ENCODE data around the gene BORCS5. TPM values are rescaled to one million over a fixed set of nuclear protein-coding genes. Genes with fewer than 3 reads are reported as not detected.
"Not testable (repeated sequence)": the region's sequence is repeated elsewhere in the genome, so short reads cannot be mapped to it uniquely, and the experiment has no call there.

Gene BORCS5
- total RNA-seq, 3 donors from 2014 or later = 22.2 to 26.7 (median 23.6) TPM

DNA sequence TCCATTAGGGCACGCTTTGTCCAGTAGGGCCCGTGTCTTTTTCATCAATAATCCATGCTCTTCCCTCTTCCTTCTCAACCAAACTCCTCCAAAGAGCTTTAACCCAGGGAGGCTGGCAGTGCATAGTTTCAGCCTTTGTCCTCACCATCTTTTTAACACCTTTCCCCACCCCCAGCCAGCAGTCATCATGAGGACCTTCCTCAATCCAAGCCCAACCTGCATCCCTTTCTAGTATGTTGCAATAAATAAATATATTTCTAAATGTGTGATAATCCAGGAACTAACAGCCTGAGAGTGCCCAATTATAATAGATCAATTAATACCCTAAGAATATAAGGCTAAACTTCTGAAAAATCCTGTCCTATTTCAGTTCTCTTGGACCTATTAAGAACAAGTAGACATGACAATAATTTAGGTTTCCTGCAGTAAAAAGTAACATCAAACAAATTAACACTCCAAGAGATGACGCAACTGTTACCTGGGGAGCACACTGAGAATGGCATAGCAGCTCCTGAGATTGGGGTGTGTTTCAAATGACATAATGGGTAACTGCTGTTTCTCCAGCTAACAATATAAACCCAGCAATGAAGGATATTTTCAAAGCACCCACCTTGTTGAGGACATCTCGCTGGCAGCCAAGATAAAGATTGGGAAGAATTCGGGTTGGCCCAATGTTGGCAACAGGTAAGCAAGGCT is 143.2 kb downstream of the BORCS5 start:
- ATAC-seq = no peak
- Mint-ChIP-seq H3K4me3 (peak overlapping the region; percentile 27), H3K9me3 (no peaks in the 10 kb centered on the region), H3K27me3 (ENCODE audit: low read depth) (no peaks in the 10 kb centered on the region), H3K36me3 (ENCODE audit: insufficient read depth) (peaks cover 28% of the 10 kb centered on the region), H3K4me1 (ENCODE audit: low read depth) (peaks cover 50% of the 10 kb centered on the region)
- no peak for DNase-seq

DNA sequence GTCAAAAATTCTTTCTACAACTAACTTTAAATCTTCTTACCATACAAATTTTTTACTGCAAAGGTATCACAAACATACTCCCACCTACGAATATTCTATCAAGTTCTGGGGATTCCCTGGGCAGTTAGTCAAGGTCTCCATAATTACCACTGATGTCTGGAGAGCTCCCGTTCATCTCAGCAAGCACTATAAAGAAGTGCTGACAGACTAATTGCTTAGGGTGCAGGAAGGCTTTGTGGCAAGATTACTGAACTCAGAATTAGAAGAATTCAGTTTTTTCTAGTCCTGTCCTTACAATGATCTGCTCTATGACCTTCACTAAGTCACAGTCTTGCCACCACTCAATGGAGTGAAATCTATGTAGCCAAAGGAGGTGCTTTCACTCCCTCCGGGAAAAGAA is 144.2 kb downstream of the BORCS5 start:
- ATAC-seq (peak; percentile 29 to 44), DNase-seq (no peak)
- Mint-ChIP-seq H3K4me3 (no peak overlapping the region), H3K4me1 (ENCODE audit: low read depth) (peaks cover 53% of the 10 kb centered on the region), H3K9me3 (no peaks in the 10 kb centered on the region), H3K27me3 (ENCODE audit: low read depth) (no peaks in the 10 kb centered on the region), H3K36me3 (ENCODE audit: insufficient read depth) (peaks cover 19% of the 10 kb centered on the region)

DNA sequence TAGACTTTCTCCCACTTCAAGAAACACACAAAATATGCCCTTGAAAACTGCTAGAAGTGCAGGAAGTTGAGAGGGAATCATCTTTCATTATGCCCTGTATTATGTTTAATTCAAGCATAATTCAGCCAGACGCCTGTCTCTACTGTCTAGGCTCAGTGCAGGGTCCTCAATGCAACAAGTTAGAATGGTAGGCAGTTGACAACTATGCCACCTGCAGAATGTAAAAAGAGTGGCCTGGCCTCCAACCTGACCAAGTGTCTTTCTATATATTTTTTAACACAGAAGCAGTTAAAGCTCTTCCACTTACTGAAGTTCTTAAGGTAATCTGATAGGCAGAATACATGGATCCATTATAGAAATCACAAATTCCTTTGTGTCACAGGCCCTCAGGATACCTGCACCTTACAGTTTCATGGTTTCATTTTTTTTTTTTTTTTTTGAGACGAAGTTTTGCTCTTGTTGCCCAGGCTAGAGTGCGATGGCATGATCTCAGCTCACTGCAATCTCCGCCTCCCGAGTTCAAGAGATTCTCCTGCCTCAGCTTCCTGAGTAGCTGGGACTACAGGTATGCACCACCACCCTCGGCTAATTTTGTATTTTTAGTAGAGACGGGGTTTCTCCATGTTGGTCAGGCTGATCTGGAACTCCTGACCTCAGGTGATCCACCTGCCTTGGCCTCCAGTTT is 145.4 kb downstream of the BORCS5 start:
- ATAC-seq; H3K9me3 Mint-ChIP-seq; DNase-seq; H3K27me3 Mint-ChIP-seq (ENCODE audit: low read depth): not testable (repeated sequence)
- Mint-ChIP-seq H3K4me1 (ENCODE audit: low read depth) (peaks cover 55% of the 10 kb centered on the region), H3K4me3 (peak overlapping the region; percentile 59), H3K36me3 (ENCODE audit: insufficient read depth) (peaks cover 19% of the 10 kb centered on the region)

DNA sequence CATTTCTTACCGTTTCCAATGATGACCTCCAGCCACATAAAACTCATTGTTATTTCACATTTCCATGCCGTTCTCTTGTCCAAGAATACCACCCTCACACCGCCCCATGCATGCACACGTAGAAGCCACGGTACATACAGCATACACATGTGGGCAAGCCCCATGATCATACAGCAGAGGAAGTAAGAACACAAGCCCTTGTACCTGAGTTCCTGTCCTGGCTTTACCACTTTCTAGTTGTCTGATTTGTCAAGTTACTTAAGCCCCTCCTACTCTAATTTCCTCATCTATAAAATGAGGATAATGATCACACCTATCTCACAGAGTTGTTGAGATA is 145.9 kb downstream of the BORCS5 start:
- Mint-ChIP-seq H3K36me3 (ENCODE audit: insufficient read depth) (peaks cover 19% of the 10 kb centered on the region), H3K4me1 (ENCODE audit: low read depth) (peaks cover 55% of the 10 kb centered on the region), H3K9me3 (no peaks in the 10 kb centered on the region), H3K4me3 (peak overlapping the region; percentile 59), H3K27me3 (ENCODE audit: low read depth) (no peaks in the 10 kb centered on the region)
- DNase-seq (no peak), ATAC-seq (no peak)

DNA sequence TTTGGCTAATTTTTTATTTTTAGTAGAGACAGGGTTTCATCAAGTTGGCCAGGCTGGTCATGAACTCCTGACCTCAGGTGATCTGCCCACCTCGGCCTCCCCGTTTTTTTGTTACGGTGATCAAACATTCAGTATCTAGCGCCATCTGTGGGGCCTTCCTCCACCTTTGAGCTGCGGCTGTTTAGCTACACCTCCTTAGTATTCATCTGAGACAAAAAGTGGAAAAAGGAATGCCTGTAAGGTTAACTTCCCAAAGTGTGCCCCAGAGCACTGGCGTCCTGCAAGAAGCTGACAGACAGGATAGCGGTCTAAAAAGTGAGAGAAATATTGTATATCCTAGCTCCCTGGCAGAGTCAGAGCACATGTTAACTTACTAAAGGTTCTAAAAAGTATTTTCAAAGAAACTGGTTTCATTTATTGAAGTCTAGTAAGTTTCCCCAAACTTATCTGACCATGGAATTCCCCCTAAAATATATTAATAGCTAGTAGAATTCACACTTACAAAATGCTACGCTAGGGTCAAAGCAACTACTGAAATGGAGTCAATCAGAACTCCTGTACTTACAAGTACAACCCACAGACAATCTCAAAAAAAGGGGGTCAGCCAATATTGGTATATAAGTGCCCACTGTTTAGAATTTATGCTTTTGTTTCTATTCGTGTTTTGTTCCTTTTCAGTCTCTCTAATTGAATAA is 146.7 kb downstream of the BORCS5 start:
- no peaks in the 10 kb centered on the region for H3K9me3 Mint-ChIP-seq
- H3K4me1 Mint-ChIP-seq (ENCODE audit: low read depth) = peaks cover 55% of the 10 kb centered on the region
- no peaks in the 10 kb centered on the region for H3K27me3 Mint-ChIP-seq (ENCODE audit: low read depth)
- DNase-seq = peak; percentile 25
- ATAC-seq = peak in 1 of 2 donors; percentile 22
- H3K36me3 Mint-ChIP-seq (ENCODE audit: insufficient read depth) = peaks cover 24% of the 10 kb centered on the region
- peak overlapping the region; percentile 30 for H3K4me3 Mint-ChIP-seq

DNA sequence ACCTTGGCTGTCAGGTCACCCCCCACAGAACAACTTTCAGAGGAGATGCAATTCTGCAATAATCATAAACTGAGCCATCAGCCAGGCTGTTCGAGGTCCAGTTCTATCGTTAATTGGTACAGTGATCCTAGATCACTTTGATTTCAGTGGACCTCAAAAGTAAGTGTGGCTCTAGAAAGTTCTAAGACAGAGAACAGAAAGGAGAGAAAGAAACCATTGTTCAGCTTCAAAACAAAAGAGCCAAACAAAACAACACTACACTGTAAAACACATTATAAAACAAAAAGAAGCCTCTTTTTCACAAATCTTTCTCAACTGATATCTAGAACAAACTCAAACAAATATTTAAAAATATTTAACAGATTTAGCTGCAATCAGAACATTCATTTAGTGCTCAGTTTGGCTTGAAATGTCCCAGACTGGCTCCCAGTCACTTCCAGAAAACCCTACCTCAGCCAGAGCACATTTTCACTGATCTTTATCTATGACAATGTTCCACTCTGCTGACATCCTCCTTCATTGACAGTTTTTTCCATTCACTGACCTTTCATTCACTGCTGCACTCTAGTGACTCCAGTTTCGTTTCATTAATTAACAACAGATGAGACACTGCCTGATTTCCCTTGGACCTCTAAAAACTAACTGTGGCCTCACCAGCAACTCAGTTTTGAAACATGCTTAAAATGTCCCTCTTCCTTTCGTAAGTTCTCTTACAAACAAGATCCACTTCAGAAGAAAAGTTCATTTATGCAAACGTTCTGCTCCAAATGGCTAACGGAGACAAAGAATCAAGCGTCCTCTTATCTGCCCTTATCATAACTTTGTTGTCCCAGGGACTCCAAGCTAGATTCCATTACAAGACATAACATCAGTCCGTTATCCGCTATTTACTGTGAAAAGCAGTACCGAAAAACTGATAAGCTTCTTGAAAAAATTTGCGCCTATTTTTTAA is 148.9 kb downstream of the BORCS5 start:
- Mint-ChIP-seq H3K9me3 (no peaks in the 10 kb centered on the region), H3K27me3 (ENCODE audit: low read depth) (no peaks in the 10 kb centered on the region), H3K4me1 (ENCODE audit: low read depth) (peaks cover 49% of the 10 kb centered on the region), H3K36me3 (ENCODE audit: insufficient read depth) (peaks cover 13% of the 10 kb centered on the region), H3K4me3 (peak overlapping the region; percentile 49)
- ATAC-seq = peak; percentile 76 to 83
- no peak for DNase-seq

DNA sequence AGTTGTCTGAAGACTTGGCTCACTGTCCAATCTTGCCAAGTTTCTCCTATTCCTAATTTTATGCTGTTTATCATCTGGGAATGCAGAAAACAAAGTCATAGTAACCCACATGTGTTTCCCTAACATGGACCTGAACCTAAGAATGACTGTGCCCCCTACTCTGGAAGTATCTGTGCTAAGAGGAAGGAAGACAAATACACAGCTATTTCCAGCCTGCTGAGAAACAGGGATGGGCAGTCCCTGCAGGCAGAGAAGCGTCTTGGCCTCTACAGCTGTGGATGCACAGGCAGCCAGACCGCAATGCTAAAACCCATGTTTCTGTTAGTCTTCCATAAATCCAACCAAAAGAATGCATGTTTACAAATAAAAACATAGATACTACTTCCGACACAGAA is 149.6 kb downstream of the BORCS5 start:
- DNase-seq (no peak), ATAC-seq (no peak)
- H3K4me1 Mint-ChIP-seq (ENCODE audit: low read depth) = peaks cover 42% of the 10 kb centered on the region

DNA sequence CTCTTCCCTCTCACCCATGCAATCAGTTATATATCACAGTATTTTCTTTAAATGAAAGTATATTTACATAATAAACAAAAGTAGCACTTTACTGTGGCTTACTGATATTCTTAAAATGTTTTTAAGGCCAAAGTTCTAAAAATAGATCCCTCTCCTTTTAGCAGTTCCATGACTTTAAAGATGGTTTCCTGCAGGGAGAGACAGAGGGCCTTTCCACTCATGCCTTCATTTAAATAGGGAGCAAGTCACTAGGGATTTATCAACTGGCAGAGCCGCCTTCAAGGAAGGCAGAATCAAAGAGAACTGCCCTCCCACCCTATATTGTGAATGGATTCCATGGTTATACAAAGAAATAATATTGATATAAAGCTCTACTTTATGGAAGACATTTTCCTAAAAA is 150.2 kb downstream of the BORCS5 start:
- no peak for ATAC-seq
- H3K9me3 Mint-ChIP-seq = no peaks in the 10 kb centered on the region
- H3K27me3 Mint-ChIP-seq (ENCODE audit: low read depth) = no peaks in the 10 kb centered on the region
- H3K36me3 Mint-ChIP-seq (ENCODE audit: insufficient read depth) = peaks cover 8% of the 10 kb centered on the region
- H3K4me3 Mint-ChIP-seq = no peak overlapping the region
- DNase-seq = no peak
- H3K4me1 Mint-ChIP-seq (ENCODE audit: low read depth) = peaks cover 39% of the 10 kb centered on the region

More for the DNA sequence above, 149.6 kb downstream of the BORCS5 start:
- Mint-ChIP-seq H3K27me3 (ENCODE audit: low read depth) (no peaks in the 10 kb centered on the region), H3K36me3 (ENCODE audit: insufficient read depth) (peaks cover 8% of the 10 kb centered on the region), H3K4me3 (peak overlapping the region; percentile 49), H3K9me3 (no peaks in the 10 kb centered on the region)

DNA sequence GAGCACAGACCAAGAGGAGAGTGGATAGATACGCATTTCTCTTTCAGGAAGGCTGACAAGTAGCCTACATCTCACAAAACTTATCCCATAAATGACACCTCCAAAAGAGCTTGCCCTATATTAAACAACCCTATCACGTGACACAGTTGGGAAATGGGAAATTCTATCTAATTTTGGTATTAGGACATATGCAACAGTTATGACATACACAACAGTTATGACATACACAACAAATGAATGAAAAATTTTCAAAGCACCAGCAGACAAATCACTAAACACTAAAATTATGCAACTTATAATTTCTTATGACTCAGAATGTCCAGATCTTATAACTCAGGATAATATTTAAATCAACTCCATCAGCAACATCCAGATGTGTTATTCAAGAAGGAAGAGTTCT is 151.7 kb downstream of the BORCS5 start:
- peaks cover 26% of the 10 kb centered on the region for H3K4me1 Mint-ChIP-seq (ENCODE audit: low read depth)
- ATAC-seq (no peak), DNase-seq (no peak)
- no peaks in the 10 kb centered on the region for H3K9me3 Mint-ChIP-seq
- peaks cover 7% of the 10 kb centered on the region for H3K36me3 Mint-ChIP-seq (ENCODE audit: insufficient read depth)
- H3K27me3 Mint-ChIP-seq (ENCODE audit: low read depth) = no peaks in the 10 kb centered on the region
- H3K4me3 Mint-ChIP-seq = no peak overlapping the region

DNA sequence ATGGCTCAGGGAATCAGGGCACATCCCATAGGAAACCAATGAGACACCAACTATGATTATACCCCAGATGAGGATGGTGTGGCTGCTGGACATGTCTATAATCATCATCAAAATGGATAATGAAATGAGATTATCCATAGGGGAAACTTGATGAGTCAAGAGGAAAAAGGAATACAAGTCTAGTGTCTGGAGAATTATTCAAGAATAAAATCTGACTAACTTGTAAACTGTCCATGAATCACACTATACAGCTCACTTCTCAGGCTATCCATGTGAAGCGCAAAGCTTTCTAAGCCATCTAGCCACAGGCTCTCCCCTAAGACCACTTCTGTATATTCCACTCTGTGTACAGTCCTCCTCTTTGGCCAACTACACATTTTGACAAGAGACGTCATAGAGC is 153.3 kb downstream of the BORCS5 start:
- DNase-seq (no peak), ATAC-seq (no peak)
- no peaks in the 10 kb centered on the region for H3K27me3 Mint-ChIP-seq (ENCODE audit: low read depth)
- peaks cover 16% of the 10 kb centered on the region for H3K36me3 Mint-ChIP-seq (ENCODE audit: insufficient read depth)
- H3K4me3 Mint-ChIP-seq = no peak overlapping the region
- H3K4me1 Mint-ChIP-seq (ENCODE audit: low read depth) = peaks cover 23% of the 10 kb centered on the region
- H3K9me3 Mint-ChIP-seq = no peaks in the 10 kb centered on the region

DNA sequence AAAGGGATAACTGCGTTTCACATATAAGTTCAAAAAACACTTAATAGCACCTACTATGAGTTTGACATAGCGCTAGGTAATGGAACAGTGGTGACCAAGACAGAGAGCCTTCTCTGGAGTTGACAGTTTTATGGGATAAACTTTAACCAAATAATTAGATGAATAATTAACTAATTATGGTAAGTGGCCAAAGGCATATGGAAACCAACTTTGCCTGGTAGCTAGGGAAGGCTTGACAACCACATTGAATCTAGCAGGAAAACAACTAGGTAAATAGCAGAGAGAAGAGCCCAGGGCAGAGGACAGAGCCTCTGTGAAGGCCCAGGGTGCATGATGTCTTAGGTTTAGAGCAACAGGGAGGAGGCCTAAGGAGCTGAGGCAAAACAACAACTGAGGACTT is 153.7 kb downstream of the BORCS5 start:
- no peak for ATAC-seq
- Mint-ChIP-seq H3K36me3 (ENCODE audit: insufficient read depth) (peaks cover 16% of the 10 kb centered on the region), H3K9me3 (no peaks in the 10 kb centered on the region), H3K27me3 (ENCODE audit: low read depth) (no peaks in the 10 kb centered on the region), H3K4me1 (ENCODE audit: low read depth) (peaks cover 19% of the 10 kb centered on the region), H3K4me3 (no peak overlapping the region)
- DNase-seq = no peak

DNA sequence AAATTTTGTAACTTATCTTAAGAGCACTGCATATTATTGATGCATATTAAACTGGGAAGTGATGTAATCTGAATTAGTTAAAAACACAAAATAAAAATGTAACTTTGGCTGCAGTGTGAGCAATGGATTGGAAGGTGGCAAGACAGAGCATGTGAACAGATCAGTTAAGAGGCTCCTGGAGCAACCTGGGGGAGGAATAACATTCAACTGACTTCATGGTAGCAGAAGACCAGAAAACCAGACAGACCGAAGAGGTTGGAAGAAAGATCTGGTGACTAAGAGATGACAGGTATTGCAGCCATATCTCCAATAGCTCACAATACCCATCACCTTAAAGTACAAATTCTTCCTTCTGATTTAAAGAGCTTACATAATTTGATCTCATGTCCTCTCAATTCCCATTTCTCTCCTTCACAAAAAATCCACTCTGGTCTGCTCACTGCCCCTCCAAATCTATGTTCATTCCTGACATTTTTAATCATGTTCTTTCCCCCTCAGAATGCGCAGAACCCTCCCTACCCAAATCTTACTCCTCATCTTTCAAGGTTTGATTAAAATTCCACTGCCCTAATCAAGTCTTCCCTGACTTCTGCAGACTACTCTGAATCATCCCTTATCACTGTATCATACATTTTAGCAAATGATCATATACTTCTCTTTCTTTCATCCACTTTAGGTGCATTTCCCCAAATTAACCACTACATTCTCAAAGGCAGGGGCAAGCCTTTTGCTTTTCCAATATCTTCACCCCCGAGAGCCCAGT is 154.3 kb downstream of the BORCS5 start:
- no peak for ATAC-seq
- peaks cover 13% of the 10 kb centered on the region for H3K4me1 Mint-ChIP-seq (ENCODE audit: low read depth)
- H3K36me3 Mint-ChIP-seq (ENCODE audit: insufficient read depth) = peaks cover 16% of the 10 kb centered on the region
- no peaks in the 10 kb centered on the region for H3K9me3 Mint-ChIP-seq
- H3K27me3 Mint-ChIP-seq (ENCODE audit: low read depth) = no peaks in the 10 kb centered on the region
- H3K4me3 Mint-ChIP-seq = no peak overlapping the region
- DNase-seq = no peak

DNA sequence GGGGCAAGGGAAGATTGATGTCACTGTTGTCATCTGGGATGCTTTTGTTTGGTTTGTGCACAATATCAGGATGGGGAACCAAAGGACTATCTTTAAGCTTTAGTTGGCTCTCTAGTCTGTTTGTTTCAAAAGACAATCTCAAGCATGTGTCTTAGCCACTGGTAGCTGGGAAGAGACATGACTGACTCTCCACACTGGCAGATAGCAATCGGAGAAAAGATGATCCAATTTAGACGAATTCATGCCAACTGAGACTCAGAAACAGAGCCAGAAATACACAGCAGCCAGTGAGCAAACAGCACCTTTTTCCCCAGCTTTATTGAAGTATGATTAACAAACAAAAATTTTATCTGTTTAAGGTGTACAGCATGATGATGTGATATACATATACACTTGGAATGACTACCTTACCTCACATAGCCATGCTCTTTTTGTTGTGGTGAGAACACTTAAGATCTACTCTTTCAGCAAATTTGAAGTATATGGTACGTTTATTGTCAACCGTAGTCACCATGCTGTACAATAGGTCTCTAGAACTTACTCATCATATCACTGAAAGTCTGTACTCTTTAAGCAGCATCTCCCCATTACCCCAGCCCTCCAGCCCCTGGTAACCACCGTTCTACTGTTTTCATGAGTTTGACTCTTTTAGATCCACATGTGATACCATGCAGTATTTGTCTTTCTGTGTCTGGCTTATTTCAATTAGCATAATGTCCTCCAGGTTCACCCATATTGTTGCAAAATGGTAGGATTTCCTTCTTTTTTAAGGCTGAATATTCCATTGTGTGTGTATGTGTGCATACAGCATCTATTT is 155.2 kb downstream of the BORCS5 start:
- peaks cover 20% of the 10 kb centered on the region for H3K36me3 Mint-ChIP-seq (ENCODE audit: insufficient read depth)
- no peak overlapping the region for H3K4me3 Mint-ChIP-seq
- peaks cover 6% of the 10 kb centered on the region for H3K4me1 Mint-ChIP-seq (ENCODE audit: low read depth)
- H3K9me3 Mint-ChIP-seq = no peaks in the 10 kb centered on the region
- peak; percentile 95 for ATAC-seq
- DNase-seq = no peak
- no peaks in the 10 kb centered on the region for H3K27me3 Mint-ChIP-seq (ENCODE audit: low read depth)

All from activated T-cell treated with anti-CD3 and anti-CD28 coated beads, Interleukin-2, amount 50 U/mL, for 4 hours (primary cell).